HCT116 (cell line): ENCODE data around the gene VPS26A. TPM values are rescaled to one million over a fixed set of nuclear protein-coding genes. Genes with fewer than 3 reads are reported as not detected.

Experiments used
- ATAC-seq: fragments of 200-7000 bp; cut with Tn5 transposase; 2 replicates; pipeline ENCODE4 v1.9.1; 2020; ENCODE audit warnings: mild to moderate bottlenecking, moderate library complexity
- BruUV-seq: library from RNA; stranded (reverse); fragments of 400-500 nt; replicated peaks from 2 replicates; lab custom pipeline; 2021; lab: Mats Ljungman, UMichigan
- CTCF ChIA-PET: fragments of 300-600 bp; sonication (Branson Sonifier 250); formaldehyde crosslinking; loops from one replicate; lab custom pipeline; 2021; ENCODE audit warnings: antibody characterized with exemption; lab: Charles Lee
- POLR2A ChIA-PET: fragments of 300-600, 350-600 bp; sonication (Branson Sonifier 250); formaldehyde crosslinking; loops from one replicate; lab custom pipeline; 2021; ENCODE audit warnings: antibody characterized with exemption; lab: Charles Lee
- RAD21 ChIA-PET, 2 experiments: fragments of 300-600 bp; sonication (Branson Sonifier 250); formaldehyde crosslinking; loops; one replicate each; lab custom pipeline; 2023; ENCODE audit warnings: low total read pairs in 2 of 2; ENCODE audit not compliant: uncharacterized antibody in 2 of 2, unreplicated experiment in 2 of 2, low non-redundant PET in 1 of 2; lab: Charles Lee
- DNase-seq: peaks from one replicate; pipeline ENCODE4 v3.0.0-alpha.2; 2010; ENCODE audit warnings: low read depth, low spot score
- H2AFZ ChIP-seq: fragments of 200-600 bp; shearing (Covaris generic), sonication (generic); 2 replicates; pipeline ENCODE4 v1.6.1; 2017; ENCODE audit warnings: low read depth, mixed run types, mixed read lengths, antibody characterized with exemption, low read length; ENCODE audit not compliant: poor library complexity, severe bottlenecking
- H3K27ac ChIP-seq: 2 replicates; pipeline ENCODE4 v1.5.1; 2012; ENCODE audit warnings: low read depth, low read length
- H3K27me3 ChIP-seq: fragments of 200-600 bp; sonication (generic); 2 replicates; pipeline ENCODE4 v1.6.1; 2016; ENCODE audit warnings: mixed run types, low read length, mixed read lengths; ENCODE audit not compliant: insufficient read depth
- H3K36me3 ChIP-seq, 2 experiments: fragments of 200-500 bp in 1 of 2; fragments of 200-600 bp in 1 of 2; sonication (Bioruptor generic) in 1 of 2; sonication (generic) in 1 of 2; 2 replicates each; pipeline versions ENCODE4 v1.5.1 to v1.6.1; 2014 to 2016; ENCODE audit warnings: low read length in 2 of 2, inconsistent platforms in 1 of 2, mixed read lengths in 1 of 2, mixed run types in 1 of 2; ENCODE audit not compliant: insufficient read depth in 2 of 2, control insufficient read depth in 1 of 2
- H3K4me1 ChIP-seq, 2 experiments: fragments of 200-600 bp in 1 of 2; sonication (generic) in 1 of 2; 2 replicates each; pipeline versions ENCODE4 v1.5.1 to v1.6.1; 2012 to 2017; ENCODE audit warnings: low read length in 2 of 2, inconsistent platforms in 1 of 2, mild to moderate bottlenecking in 1 of 2, mixed read lengths in 1 of 2, mixed run types in 1 of 2, moderate library complexity in 1 of 2; ENCODE audit not compliant: insufficient read depth in 2 of 2, control insufficient read depth in 1 of 2
- H3K4me2 ChIP-seq: fragments of 200-600 bp; sonication (generic); 2 replicates; pipeline ENCODE4 v1.6.1; 2017; ENCODE audit warnings: mixed run types, low read length, mixed read lengths
- H3K4me3 ChIP-seq, 2 experiments: fragments of 200-600 bp in 1 of 2; sonication (generic) in 1 of 2; replicated peaks in 1 of 2; 2 replicates each; pipeline ENCODE4 v1.5.1; 2011 to 2016; ENCODE audit warnings: low read length in 2 of 2, control low read depth in 1 of 2, low read depth in 1 of 2, mild to moderate bottlenecking in 1 of 2, mixed read lengths in 1 of 2, mixed run types in 1 of 2
- H3K79me2 ChIP-seq: fragments of 200-600 bp; sonication (generic); 2 replicates; pipeline ENCODE4 v1.6.1; 2017; ENCODE audit warnings: mild to moderate bottlenecking, mixed run types, low read length, moderate library complexity, mixed read lengths; ENCODE audit not compliant: insufficient read depth
- H3K9ac ChIP-seq: fragments of 200-600 bp; sonication (generic); 2 replicates; pipeline ENCODE4 v1.6.1; 2016; ENCODE audit warnings: low read length, mixed read lengths
- H3K9me2 ChIP-seq: fragments of 200-600 bp; sonication (generic), shearing (Covaris generic); 2 replicates; pipeline ENCODE4 v1.6.1; 2017; ENCODE audit warnings: mixed run types, mild to moderate bottlenecking, moderate library complexity; ENCODE audit not compliant: insufficient read depth
- H3K9me3 ChIP-seq, 2 experiments: fragments of 200-500 bp in 1 of 2; fragments of 200-600 bp in 1 of 2; sonication (Bioruptor generic) in 1 of 2; sonication (generic) in 1 of 2; 2 replicates each; pipeline ENCODE4 v1.6.1; 2014 to 2017; ENCODE audit warnings: low read length in 2 of 2, mixed read lengths in 2 of 2, inconsistent platforms in 1 of 2, low read depth in 1 of 2, mild to moderate bottlenecking in 1 of 2, mixed run types in 1 of 2, moderate library complexity in 1 of 2; ENCODE audit not compliant: control insufficient read depth in 1 of 2, insufficient read depth in 1 of 2
- H4K20me1 ChIP-seq: fragments of 200-600 bp; sonication (generic), shearing (Covaris generic); 2 replicates; pipeline ENCODE4 v1.6.1; 2017; ENCODE audit warnings: mixed run types, mild to moderate bottlenecking, moderate library complexity; ENCODE audit not compliant: insufficient read depth
- CBX3 ChIP-seq: IDR thresholded peaks from 2 replicates; pipeline ENCODE4 v1.6.1; 2012; ENCODE audit warnings: low read depth
- CEBPB ChIP-seq: IDR thresholded peaks from 2 replicates; pipeline ENCODE4 v1.6.1; 2012; ENCODE audit warnings: low read depth
- ELF1 ChIP-seq: IDR thresholded peaks from 2 replicates; pipeline ENCODE4 v1.6.1; 2012; ENCODE audit warnings: low read depth, borderline replicate concordance
- EZH2phosphoT487 ChIP-seq: fragments of 200-600 bp; IDR thresholded peaks from 2 replicates; pipeline ENCODE4 v1.6.1; 2018; ENCODE audit warnings: antibody characterized with exemption, borderline replicate concordance
- FOSL1 ChIP-seq: IDR thresholded peaks from 2 replicates; pipeline ENCODE4 v1.6.1; 2012; ENCODE audit warnings: low read depth
- JUND ChIP-seq: IDR thresholded peaks from 2 replicates; pipeline ENCODE4 v1.6.1; 2012
- POLR2AphosphoS5 ChIP-seq: IDR thresholded peaks from 2 replicates; pipeline ENCODE4 v1.6.1; 2011; ENCODE audit warnings: mild to moderate bottlenecking, low read depth, low read length, moderate library complexity
- SIN3A ChIP-seq: IDR thresholded peaks from 2 replicates; pipeline ENCODE4 v1.6.1; 2012; ENCODE audit warnings: low read depth
- TCF7L2 ChIP-seq: IDR thresholded peaks from 2 replicates; pipeline ENCODE4 v1.7.0; 2011; ENCODE audit warnings: borderline replicate concordance, inconsistent platforms; ENCODE audit not compliant: insufficient read depth, insufficient read length; ENCODE audit errors: extremely low read depth
- YY1 ChIP-seq: IDR thresholded peaks from 2 replicates; pipeline ENCODE4 v1.6.1; 2011; ENCODE audit warnings: low read length, low read depth, moderate library complexity, mild to moderate bottlenecking; ENCODE audit not compliant: insufficient replicate concordance; ENCODE audit errors: extremely low read depth
- ZFX ChIP-seq: fragments of 450-650 bp; IDR thresholded peaks from 2 replicates; pipeline ENCODE4 v1.6.1; 2017
- ZNF274 ChIP-seq: fragments of 200-500 bp; sonication (Bioruptor generic); IDR thresholded peaks from 2 replicates; pipeline ENCODE4 v1.6.1; 2014; ENCODE audit warnings: mild to moderate bottlenecking, low read depth, low read length, inconsistent platforms
- intact Hi-C: fragments of 100-400 bp; cut with micrococcal nuclease; formaldehyde crosslinking; loops from 2 replicates; pipeline ENCODE4 v1.10.0; 2022
- total RNA-seq: library from RNA; stranded (reverse); gene quantifications from one replicate; pipeline ENCODE4 v1.2.1, GENCODE V29; 2021; ENCODE audit not compliant: unreplicated experiment
- TF ChIP-seq, protein P1 (sequence below): IDR thresholded peaks from 2 replicates; pipeline ENCODE4 v1.6.1; 2012
- TF ChIP-seq, protein P2 (sequence below): IDR thresholded peaks from 2 replicates; pipeline ENCODE4 v1.6.1; 2012

The VPS26A gene
- total RNA-seq, 1 experiment from 2014 or later: 65.1 TPM

GRCh38 chr10:69202332-69202731 is 78.4 kb downstream of the VPS26A start (continued):
- TF ChIP-seq TCF7L2 (no peak), FOSL1 (no peak)

- no peak overlapping the region for H3K27ac ChIP-seq
- ChIA-PET CTCF (no interaction called here), RAD21 (no interaction called here), POLR2A (no interaction called here)
- no peaks in the 10 kb centered on the region for H3K79me2 ChIP-seq
- intact Hi-C loops: no loop called here
- BruUV-seq: no TSS peak
- no peak for DNase-seq
- peaks cover 19 to 24% of the 10 kb centered on the region in 2 experiments for H3K36me3 ChIP-seq
- H3K9me3 ChIP-seq: no peaks in the 10 kb centered on the region
- H3K4me2 ChIP-seq: no peak overlapping the region
- H2AFZ ChIP-seq: no peak overlapping the region
- H3K4me3 ChIP-seq: no peak overlapping the region
- H4K20me1 ChIP-seq: no peaks in the 10 kb centered on the region
- H3K27me3 ChIP-seq: no peaks in the 10 kb centered on the region
- no peak overlapping the region for H3K9ac ChIP-seq
- H3K9me2 ChIP-seq: no peaks in the 10 kb centered on the region
- no peaks in the 10 kb centered on the region for H3K4me1 ChIP-seq
- no peak for ATAC-seq
- TF ChIP-seq FOSL1: no peak
- TF ChIP-seq YY1: no peak
- no peak for TF ChIP-seq ZFX
- TF ChIP-seq, protein P1, sequence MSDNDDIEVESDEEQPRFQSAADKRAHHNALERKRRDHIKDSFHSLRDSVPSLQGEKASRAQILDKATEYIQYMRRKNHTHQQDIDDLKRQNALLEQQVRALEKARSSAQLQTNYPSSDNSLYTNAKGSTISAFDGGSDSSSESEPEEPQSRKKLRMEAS: no peak
- no peak for TF ChIP-seq ZNF274
- no peak for TF ChIP-seq JUND
- TF ChIP-seq SIN3A: no peak
- TF ChIP-seq POLR2AphosphoS5: no peak
- TF ChIP-seq EZH2phosphoT487: no peak
- no peak for TF ChIP-seq CBX3
- TF ChIP-seq ELF1: no peak
- no peak for TF ChIP-seq CEBPB
- TF ChIP-seq, protein P2, sequence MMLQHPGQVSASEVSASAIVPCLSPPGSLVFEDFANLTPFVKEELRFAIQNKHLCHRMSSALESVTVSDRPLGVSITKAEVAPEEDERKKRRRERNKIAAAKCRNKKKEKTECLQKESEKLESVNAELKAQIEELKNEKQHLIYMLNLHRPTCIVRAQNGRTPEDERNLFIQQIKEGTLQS: no peak
Measured at GRCh38 chr10:69208761-69209160, 84.8 kb downstream of the VPS26A start.
